ENCODE results near the gene ADD3. TPM values are rescaled to one million over a fixed set of nuclear protein-coding genes. Genes with fewer than 3 reads are reported as not detected.

ADD3 gene
- total and polyA plus RNA-seq, 2 experiments from 2014 or later, result 83.2 to 216 TPM

DNA sequence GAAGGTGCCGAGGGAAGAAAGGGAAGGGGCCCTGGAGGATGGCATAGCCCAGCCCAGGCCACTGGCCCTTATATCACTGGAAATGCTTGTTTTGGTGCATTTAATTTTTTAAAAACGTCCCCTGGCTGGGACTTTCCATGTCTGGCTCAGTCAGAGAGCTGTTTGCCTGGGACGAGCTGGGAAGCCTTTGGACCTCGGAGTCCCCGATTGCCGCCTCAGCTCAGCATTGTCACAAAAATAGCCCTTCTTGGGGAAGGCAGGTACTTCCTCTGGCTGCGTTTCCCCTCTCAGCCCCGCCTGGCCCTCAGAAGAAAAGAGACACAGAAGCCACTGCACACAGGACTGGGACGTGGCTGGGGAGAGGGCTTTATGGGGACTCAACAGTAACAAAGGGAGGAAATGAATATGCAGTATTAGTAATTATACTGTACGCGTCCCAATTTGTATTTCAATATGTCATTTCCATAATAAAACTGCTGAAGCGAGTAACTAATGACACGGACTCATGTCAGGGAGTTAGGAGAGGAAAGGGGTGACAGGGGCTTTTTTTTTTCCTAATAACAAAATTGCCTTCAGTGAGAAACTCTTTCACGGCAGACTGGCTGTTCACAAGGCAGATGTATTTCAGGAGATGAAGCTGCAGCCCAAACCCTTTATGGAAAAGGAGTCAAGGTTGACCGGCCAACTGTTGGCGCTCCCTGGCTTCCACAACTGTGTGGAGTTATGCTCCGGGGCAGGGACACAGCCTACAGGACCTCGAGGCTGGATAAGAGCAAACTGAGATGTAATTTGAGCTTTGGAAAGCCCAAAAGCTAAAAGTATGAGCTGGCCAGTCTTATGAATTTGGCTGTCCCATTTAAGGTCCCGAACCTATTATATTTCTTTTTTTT, 168.6 kb downstream of the ADD3 start:
- Histone ChIP-seq H3K79me2 (no peaks in the 10 kb centered on the region), H3K9me2 (replicated peaks; ENCODE audit: insufficient read depth) (no peaks in the 10 kb centered on the region), H3K4me2 (no peak overlapping the region), H3K27ac (no peak overlapping the region), H3K9me3 (ENCODE audit: low read depth) (no peaks in the 10 kb centered on the region), H3K4me1 (ENCODE audit: insufficient read depth) (no peaks in the 10 kb centered on the region), H3K4me3 (no peak overlapping the region), H3K36me3 (replicated peaks; ENCODE audit: insufficient read depth, low read depth) (no peaks in the 10 kb centered on the region), H4K20me1 (ENCODE audit: insufficient read depth, poor library complexity, severe bottlenecking) (no peaks in the 10 kb centered on the region), H3K27me3 (no peaks in the 10 kb centered on the region), H2AFZ (no peak overlapping the region)
- no peak for DNase-seq (ENCODE audit: low spot score)
- TF ChIP-seq CTCF (IDR thresholded peaks at IDR 0.05; ENCODE audit: poor library complexity) (no peak), EZH2 (IDR thresholded peaks at IDR 0.05; ENCODE audit: borderline replicate concordance) (no peak), EZH2phosphoT487 (IDR thresholded peaks at IDR 0.05; ENCODE audit: low read depth, severe bottlenecking, unreplicated experiment) (no peak)
- 77% methylated on average over 19 of the region's 19 CpGs for WGBS (ENCODE audit: low lambda C conversion rate, missing lambda C conversion rate)

- Histone ChIP-seq H3K9me2 (replicated peaks; ENCODE audit: insufficient read depth) (no peaks in the 10 kb centered on the region), H3K9me3 (ENCODE audit: low read depth) (no peaks in the 10 kb centered on the region), H2AFZ (no peak overlapping the region), H3K36me3 (replicated peaks; ENCODE audit: insufficient read depth, low read depth) (no peaks in the 10 kb centered on the region), H3K4me3 (no peak overlapping the region), H3K4me1 (ENCODE audit: insufficient read depth) (no peaks in the 10 kb centered on the region), H3K27me3 (no peaks in the 10 kb centered on the region), H3K27ac (no peak overlapping the region), H3K4me2 (no peak overlapping the region), H4K20me1 (ENCODE audit: insufficient read depth, poor library complexity, severe bottlenecking) (no peaks in the 10 kb centered on the region), H3K79me2 (no peaks in the 10 kb centered on the region)
- no peak for DNase-seq (ENCODE audit: low spot score)
- TF ChIP-seq EZH2 (IDR thresholded peaks at IDR 0.05; ENCODE audit: borderline replicate concordance), result no peak
- 83% methylated on average over 7 of the region's 7 CpGs for WGBS (ENCODE audit: low lambda C conversion rate, missing lambda C conversion rate)
These were observed 171.4 kb downstream of the ADD3 start for GRCh38 chr10:110179220-110179619.

DNA sequence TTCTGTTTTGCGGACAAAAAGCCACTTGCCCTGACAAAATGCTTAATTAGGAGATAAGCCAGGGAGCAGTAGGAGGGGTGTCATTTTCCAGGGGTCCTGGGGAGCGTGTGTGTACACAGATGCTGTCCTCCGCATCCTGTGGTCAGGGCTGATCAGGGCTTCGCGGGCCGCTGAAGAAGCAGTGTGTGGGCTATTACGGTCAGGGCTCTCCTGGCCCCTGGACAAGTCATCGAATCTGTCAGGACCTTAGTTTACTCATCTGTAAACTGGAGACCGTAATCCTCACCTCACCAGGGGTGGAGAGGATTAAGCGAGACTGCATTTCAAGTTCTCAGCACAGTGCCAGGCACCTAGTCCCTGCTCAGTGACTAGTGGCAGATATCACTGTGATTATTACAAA, 173.7 kb downstream of the ADD3 start:
- no peak for TF ChIP-seq EZH2 (IDR thresholded peaks at IDR 0.05; ENCODE audit: borderline replicate concordance)
- TF ChIP-seq CTCF (IDR thresholded peaks at IDR 0.05; ENCODE audit: poor library complexity), result no peak
- TF ChIP-seq EZH2phosphoT487 (IDR thresholded peaks at IDR 0.05; ENCODE audit: low read depth, severe bottlenecking, unreplicated experiment), result no peak
- H3K27me3 ChIP-seq, result no peaks in the 10 kb centered on the region
- 53% methylated on average over 10 of the region's 10 CpGs for WGBS (ENCODE audit: low lambda C conversion rate, missing lambda C conversion rate)

DNA sequence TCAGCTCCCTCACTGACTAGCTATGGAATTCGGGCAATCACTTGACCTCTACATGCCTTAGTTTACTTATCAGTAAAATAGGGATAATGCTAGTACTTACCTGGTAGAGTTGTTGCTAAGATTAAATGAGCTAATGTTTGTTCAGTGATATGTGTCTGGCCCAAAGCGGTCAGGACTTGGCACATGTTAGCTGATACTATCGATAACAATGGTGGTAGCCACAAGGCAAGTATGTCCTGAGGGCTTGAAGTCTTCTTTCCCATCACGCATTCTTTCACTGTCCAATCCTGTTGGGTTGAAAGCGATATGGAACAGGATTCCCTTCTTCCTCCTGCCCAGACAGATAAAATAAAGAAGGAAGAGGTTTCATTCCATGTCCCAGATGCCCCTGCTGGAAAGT, 174.1 kb downstream of the ADD3 start:
- Histone ChIP-seq H3K4me3 (no peak overlapping the region), H3K9me2 (replicated peaks; ENCODE audit: insufficient read depth) (no peaks in the 10 kb centered on the region)

More for the DNA sequence above, 173.7 kb downstream of the ADD3 start:
- no peak overlapping the region for H3K27ac ChIP-seq
- H3K36me3 ChIP-seq (replicated peaks; ENCODE audit: insufficient read depth, low read depth), result no peaks in the 10 kb centered on the region
- no peaks in the 10 kb centered on the region for H3K9me2 ChIP-seq (replicated peaks; ENCODE audit: insufficient read depth)
- no peak for DNase-seq (ENCODE audit: low spot score)
- H4K20me1 ChIP-seq (ENCODE audit: insufficient read depth, poor library complexity, severe bottlenecking), result no peaks in the 10 kb centered on the region
- no peaks in the 10 kb centered on the region for H3K79me2 ChIP-seq
- no peaks in the 10 kb centered on the region for H3K4me1 ChIP-seq (ENCODE audit: insufficient read depth)
- H3K4me2 ChIP-seq, result no peak overlapping the region
- H3K9me3 ChIP-seq (ENCODE audit: low read depth), result no peaks in the 10 kb centered on the region
- no peak overlapping the region for H2AFZ ChIP-seq
- H3K4me3 ChIP-seq, result no peak overlapping the region

More for the DNA sequence above, 174.1 kb downstream of the ADD3 start:
- Histone ChIP-seq H3K27ac (no peak overlapping the region), H4K20me1 (ENCODE audit: insufficient read depth, poor library complexity, severe bottlenecking) (no peaks in the 10 kb centered on the region), H3K4me1 (ENCODE audit: insufficient read depth) (no peaks in the 10 kb centered on the region), H3K9me3 (ENCODE audit: low read depth) (no peaks in the 10 kb centered on the region), H3K27me3 (no peaks in the 10 kb centered on the region), H2AFZ (no peak overlapping the region), H3K4me2 (no peak overlapping the region), H3K79me2 (no peaks in the 10 kb centered on the region), H3K36me3 (replicated peaks; ENCODE audit: insufficient read depth, low read depth) (no peaks in the 10 kb centered on the region)
- WGBS (ENCODE audit: low lambda C conversion rate, missing lambda C conversion rate), result 67% methylated on average over 5 of the region's 5 CpGs
- no peak for TF ChIP-seq EZH2 (IDR thresholded peaks at IDR 0.05; ENCODE audit: borderline replicate concordance)
- TF ChIP-seq EZH2phosphoT487 (IDR thresholded peaks at IDR 0.05; ENCODE audit: low read depth, severe bottlenecking, unreplicated experiment), result no peak
- no peak for TF ChIP-seq CTCF (IDR thresholded peaks at IDR 0.05; ENCODE audit: poor library complexity)
- DNase-seq (ENCODE audit: low spot score), result no peak

All from hepatocyte (in vitro differentiated cells).